HG02642 (cell line): ENCODE data around the gene CAMKMT.
"Not testable (repeated sequence)": the region's sequence is repeated elsewhere in the genome, so short reads cannot be mapped to it uniquely, and the experiment has no call there.

Experiments
- ATAC-seq: cut with Tn5 transposase; IDR thresholded peaks from one replicate; pipeline ENCODE4 v1.9.1; 2021; ENCODE audit warnings: mild to moderate bottlenecking; ENCODE audit not compliant: unreplicated experiment, poor library complexity

The CAMKMT gene

DNA sequence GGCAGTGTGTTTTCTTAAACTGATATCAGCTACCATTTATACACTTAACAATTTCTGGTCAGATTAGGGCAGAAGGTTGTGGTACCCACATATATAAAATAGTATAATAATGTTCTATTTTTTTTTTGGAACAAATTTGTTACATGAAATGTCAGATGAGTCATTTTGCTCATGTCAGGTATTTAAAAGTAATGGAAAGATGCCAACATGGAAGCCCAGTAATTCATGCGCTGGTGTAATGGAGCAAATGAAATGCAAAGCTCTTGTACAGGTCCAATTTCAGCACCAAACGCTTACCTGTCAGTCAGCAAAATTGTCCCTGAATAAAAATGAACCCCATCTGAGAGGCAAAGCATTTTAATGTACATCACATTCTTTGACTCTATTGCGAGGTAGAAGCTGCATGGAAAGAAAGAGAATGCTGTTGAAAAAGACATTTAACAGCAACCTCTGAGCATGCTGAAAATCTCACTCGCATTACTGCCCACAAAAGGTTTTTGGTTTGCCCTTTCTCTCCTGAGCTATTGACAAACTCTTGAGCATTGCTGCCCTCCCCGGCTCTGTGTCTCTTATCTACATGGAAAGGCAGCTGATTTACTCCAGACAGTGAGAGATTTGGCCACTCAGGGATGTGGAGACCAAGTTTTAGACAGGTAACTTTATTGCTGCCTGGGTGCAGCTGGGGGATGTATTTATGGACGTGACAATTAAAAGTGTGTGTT lies 217.5 kb downstream of the CAMKMT start:
- no peak for ATAC-seq

DNA sequence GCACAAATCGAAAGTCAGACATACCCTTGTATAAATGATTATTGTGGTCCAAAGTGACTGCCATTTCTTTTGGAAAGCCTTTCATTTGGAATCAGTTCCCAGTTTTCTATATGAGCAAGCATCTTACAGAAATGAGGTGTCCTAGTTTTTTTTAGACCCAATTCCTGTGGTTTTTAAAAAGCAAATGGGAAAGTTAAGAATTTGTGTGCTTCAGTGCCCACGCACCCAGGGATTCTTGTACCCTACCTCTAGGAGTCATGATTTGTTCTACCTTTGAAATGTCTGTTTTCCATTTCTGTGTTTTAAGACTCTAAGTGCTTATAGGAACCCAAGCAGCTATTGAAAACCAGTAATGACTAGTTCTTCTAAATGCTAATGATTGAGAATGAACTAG lies 218.1 kb downstream of the CAMKMT start:
- ATAC-seq, result no peak

DNA sequence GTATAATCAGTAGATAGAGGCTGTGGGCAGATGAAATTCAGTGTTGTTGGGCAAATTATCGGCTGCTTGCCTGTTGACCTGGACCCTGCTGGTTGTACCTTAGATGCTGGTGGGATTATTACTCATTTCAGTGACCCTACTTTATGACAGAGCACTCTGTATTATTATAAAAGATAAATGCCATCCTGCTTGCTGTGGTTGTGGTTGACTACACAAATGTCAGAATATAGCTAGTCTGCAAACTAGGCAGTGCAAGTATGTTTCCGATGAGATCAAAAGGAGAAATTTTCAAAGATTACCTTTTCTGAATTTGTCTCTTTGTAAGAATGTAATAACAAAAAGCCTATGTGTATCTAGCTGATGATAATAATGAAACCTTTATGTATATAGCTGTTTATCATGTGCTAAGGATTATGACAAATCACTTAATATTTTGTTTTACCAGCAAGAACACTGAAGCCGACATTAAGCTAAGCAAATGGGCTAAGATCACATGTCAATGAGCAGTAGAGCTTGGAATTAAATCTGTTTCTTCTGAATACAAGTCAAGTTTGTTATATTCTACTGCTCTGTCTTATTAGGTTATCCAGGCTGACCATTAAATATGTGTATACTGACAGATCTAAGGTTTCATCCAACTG lies 219.2 kb downstream of the CAMKMT start:
- ATAC-seq, result no peak

DNA sequence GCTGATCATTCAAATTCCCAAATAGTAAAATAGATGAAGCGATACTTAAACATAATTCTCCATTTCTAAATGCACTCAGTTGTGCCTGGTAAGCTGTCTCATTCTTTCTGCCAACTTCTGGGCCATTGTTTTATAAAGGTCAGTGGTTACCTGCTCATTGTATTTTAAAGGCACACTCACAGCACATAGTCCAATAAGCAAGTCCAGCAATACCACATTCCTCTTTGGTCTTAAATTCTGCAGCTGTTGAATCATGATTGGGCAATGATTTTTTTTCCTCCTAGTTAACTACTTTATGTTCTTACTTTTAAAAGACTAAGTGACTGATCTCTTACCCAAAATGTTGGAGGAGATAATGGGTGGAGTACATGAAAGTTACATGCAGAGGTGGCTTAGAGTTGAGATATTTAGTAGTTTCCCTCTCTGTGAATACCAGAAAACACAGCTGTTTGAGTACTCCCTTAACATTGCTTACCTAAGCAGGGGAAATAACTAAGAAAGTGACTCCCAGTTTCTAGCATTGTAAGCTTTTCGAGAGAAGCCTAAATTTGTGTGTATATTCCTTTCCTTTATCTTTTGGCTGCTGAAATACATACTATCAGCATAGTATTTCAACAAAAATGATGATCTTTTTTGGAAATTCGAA lies 220.7 kb downstream of the CAMKMT start:
- no peak for ATAC-seq

DNA sequence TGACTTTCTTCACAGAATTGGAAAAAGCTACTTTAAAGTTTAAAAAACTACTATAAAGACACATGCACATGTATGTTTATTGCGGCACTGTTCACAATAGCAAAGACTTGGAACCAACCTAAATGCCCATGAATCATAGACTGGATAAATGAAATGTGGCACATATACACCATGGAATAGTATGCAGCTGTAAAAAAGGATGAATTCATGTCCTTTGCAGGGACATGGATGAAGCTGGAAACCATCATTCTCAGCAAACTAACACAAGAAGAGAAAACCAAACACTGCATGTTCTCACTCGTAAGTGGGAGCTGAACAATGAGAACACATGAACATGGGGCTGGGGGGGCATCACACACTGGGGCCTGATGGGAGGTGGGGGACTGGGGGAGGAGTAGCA lies 233.9 kb downstream of the CAMKMT start:
- not testable (repeated sequence) for ATAC-seq

DNA sequence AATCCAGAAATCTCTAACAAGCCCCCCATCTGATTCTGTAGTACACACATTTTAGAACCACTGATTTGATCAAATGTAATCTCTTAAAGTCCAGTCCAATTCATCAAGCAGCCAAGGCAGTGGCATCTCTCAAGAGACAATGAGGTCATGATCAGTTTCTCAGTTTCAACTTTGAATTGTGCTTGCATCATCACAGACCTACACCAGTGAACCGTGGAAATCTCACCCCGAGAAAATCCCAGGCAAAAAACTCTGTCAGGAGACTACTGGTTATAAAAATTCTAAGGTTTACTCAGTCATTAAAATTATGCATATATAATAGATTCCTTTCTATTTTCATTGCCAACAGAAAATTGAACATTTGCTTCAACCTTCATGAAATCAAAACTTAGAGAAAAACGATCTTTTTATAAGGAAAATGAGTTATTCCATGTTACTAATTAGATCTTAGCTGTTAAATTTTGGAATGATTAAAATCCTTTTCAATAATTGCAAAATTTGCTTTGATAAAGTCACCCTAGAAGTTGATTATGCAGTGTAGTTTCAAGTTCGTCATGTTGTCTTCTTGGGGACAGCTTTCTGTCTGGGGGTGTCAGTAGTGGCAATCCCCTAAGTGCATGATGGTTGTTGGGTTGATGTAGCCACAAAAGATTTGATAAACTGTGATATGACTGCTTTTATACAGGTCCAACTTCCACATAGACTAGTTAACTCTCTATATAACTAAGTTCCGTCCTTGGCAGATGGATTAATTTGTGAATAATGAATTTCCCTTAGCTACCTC lies 235.0 kb downstream of the CAMKMT start:
- no peak for ATAC-seq

DNA sequence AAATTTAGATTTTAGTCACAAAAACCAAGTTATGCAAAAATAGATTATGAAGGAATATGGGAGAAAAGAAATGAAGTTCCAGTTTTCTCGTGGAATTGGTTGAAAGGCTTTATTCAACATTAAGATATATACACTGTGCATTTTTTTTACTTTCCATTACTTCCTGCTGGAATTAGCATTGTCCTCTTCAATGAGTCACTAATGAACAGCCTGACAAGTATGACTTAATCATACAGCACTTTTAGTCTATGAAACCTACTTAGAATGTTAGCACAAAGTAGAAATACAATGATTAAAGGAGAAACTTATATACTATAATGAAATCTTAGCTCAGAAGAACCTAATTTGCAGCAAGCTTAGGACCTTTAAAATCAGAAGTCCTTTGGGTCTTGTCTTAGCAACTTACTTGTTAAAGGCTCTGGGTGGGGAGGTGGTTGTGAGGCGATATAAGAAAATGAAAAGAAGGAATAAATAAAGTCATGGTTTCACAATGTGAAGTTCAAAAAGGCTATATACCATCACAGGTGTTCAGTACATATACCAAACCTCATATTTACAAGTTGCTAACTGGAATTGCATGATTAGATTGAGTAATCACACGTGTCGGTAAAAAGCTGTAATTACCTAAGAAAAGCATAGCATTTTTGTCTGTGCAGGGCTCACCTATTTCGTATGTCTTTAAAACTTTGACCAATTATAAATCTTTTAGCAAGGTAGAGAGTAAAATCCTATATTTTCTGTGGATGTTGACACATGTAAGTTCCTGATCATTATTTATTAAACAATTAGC lies 236.8 kb downstream of the CAMKMT start:
- no peak for ATAC-seq

DNA sequence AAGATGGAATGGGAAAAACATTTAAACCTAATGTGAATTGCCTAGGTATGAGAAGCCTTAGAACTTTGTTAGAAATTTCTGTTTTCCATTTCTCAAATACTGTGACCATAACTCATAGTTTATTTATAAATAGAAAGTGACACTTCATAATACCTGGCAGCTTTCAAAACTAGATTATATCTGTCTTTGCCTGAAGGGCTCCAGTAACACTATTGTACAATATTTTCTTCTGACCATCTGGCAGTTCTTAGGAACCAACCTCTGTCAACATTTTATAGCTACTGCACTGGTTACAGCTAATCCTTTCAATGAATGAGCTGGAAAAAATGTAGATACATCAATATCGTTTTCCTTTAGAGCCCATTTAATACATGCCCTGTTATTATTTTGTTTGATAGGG lies 237.4 kb downstream of the CAMKMT start:
- no peak for ATAC-seq

DNA sequence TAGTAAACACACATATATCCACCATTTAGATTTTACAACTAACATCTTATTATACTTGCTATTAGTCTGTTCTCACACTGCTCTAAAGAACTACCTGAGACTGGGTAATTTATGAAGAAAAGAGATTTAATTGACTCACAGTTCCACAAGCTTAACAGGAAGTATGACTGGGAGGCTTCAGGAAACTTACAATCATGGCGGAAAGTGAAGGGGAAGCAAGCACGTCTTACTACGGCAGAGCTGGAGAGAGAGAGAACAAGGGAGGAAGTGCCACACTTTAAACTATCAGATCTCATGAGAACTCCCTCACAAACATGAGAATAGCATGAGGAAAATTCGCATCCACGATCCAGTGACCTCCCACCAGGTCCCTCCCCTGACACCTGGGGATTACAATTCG lies 240.7 kb downstream of the CAMKMT start:
- ATAC-seq, result no peak

DNA sequence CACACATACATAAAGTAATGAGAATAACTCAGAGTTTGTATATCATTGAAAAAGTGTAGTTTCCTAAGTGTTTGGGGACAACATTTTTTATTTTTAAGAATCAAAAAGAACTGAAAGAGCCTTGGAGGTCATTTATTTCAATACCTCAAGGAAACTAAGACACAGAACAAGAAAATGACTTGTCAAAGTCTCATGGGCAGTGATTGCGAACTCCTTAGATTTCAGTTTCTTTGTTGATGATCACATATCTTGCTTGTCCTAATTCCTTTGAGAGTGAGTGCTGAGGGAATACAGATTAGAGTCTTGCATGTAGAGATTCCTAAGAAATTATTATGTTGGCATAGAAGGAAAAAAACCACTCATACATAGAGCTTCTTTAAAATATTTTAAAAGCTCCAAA lies 243.8 kb downstream of the CAMKMT start:
- no peak for ATAC-seq

DNA sequence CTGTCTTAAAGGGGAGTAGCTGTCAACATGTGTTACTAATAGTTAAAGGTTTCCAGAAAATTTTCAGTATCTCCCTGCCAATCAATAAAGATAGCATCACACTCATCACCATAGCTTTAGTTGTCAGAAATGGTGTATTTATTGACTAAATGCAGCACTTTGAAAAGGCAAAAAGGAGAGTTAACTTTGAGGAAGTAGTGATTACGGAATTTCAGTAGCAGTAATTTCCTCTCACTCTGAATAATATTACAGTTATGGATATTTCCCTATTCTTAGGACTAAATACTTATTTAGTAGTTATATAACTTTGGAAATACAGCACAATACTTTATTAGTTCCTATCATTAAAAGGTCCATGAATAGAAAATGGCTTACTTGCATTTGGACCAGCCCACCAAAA lies 250.5 kb downstream of the CAMKMT start:
- ATAC-seq, result no peak

DNA sequence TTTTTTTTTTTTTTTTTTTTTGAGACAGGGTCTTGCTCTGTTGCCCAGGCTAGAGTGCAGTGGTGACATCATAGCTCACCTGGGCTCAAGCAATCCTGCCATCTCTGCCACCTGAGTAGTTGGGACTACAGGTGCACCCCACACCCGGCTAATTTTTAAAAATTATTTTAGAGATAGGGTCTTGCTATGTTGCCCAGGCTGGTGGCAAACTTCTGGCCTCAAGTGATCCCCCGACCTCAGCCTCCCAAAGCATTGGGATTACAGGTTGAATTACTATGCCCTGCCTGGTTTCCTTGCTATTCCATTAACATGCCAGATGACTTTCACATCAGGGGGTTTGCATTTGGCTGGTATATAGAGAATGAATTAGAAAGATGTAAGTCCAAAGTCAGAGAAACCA lies 253.2 kb downstream of the CAMKMT start:
- ATAC-seq, result no peak

DNA sequence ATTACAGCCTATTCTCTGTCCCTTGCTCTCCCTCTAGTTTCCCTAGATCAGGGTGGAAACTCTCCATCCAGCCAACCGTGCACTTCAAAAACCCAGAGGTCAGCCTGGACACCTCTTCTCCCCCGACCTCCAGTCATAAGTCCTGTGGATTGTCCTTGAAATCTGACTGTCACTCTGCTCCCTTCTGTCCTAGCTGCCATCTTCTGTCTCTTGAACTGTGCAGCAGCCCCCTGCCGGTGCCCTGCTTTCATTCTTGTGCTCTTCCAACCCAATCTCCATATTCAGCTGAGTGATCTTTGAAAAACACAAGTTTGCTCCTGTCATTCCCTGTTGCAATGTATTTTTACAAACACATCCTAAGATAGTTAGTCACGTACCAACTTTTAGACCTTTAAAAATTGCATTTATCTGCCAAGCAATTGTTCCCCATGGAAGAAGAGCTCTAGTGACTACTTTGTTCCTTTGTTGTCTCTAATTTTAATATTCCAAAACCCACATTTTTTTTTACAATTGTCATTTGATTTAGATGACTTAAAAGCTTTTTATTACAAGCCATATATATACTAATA lies 254.3 kb downstream of the CAMKMT start:
- no peak for ATAC-seq

DNA sequence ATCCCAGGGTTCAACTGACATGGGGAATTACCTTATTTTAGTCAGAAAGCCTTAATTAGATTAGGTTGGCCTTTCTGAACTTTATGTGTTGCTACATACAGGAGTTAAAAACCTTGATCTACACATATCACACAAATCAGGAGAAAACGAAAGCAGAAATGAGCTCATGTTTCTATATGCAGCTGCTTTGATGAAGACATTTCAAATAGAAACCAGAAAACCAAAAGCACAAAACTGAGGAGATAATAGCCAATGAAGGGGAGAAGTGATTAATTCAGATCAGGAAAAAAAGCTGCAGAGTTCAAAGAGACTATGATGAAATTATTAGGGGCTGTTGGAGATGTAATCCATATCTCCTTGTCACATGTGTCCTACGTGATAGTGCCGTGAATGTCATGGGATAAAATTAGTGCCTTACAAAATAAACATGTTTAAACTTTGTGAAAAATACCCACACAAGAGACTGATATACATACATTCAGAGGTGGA lies 255.0 kb downstream of the CAMKMT start:
- ATAC-seq, result no peak

DNA sequence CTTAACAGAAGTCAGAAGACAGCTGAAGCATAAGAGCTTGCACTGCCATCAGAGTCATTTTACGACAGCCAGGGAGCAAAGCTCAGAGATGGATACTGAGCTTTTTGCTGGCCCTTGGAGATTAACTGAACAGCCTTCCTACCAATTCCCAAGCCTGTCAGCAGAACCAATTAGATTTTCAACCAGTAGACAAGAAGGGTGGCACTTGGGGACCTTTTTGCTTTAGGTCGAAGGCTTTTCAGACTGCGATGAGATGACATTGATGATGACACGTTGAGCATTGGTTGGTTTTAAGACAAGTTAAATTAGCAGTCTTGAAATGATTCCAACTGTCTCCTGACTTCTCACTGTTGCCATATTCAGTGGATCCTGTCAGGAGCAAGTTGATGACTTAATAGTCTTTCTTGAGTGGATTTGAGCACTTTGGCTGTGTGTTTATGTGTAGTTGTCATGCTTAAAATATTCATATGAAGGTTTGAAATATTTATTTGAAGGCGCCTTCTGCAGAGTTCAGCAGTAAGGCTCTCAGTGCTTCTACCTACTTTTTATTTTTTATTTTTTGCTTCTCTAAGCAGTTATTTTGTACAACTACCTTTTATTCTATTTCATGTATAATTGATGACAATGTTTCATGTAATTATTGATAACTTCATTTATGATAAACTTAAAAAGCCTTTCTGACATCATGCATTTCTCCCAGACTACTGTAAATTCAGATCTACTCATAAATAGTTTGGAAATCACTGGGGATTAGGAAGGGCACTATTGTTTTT lies 256.7 kb downstream of the CAMKMT start:
- no peak for ATAC-seq

DNA sequence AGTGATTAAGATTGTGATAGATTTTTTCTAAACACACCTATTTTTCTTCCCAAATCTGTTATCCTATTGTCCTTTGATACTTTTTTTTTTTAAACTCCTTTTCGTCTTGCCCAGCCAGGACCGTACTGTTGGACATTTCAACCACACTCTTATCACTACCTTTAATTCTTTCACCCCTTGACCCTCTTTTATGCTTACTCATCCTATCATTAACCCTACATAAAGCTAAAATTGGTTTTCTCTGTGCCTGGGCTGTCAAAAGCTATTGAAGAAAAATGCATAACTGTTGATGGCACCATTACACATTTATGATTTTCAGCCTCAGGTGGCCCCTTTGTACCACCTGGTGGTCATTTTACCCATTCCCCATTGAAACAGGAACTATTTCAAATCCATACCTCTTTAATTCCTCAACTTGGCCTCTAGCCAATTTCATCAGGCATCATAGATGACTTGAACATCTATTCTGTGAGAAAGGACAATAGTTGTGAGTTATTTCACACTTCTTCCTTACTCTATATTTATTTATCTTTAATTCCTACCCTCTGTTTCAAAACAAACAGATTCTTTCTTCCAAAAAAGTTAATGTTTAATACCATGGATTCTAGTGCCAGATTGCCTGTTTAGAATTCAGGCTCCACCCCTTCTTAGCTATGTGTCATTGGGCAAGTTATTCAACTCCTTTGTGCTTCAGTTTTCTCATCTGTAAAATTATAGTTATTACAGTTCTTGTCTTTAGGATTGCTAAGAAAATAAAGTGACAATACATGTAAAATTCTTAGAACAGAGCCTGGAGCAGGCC lies 258.6 kb downstream of the CAMKMT start:
- ATAC-seq, result no peak

DNA sequence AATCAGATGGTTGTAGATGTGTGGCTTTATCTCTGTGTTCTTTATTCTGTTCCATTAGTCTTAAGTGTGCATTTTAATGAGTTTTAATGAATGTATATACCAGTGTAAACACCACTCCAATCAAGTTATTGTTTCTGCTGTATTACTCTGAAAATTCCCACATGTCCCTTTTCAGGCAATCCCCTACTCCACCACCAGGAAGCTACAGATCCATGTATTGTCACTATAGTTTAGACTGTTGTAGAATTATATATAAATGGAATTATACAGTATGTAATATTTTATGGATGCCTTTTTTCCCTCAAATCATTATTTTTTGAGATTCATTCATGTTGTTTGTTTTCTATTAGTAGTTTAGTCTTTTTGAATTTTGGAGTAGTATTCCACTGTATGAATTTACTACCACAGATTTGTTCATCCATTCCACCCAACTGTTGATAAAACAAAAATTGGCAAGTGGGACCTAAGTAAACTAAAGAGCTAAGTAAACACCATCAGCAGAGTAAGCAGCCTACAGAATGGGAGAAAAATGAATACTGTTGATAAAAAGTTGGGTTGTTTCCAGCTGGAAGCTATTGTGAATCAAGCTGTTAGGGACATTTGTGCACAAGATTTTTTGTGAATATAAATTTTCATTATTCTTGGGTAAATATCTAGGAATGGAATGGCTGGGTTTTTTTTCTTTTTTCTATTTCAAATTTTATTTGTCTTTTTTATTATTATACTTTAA lies 262.0 kb downstream of the CAMKMT start:
- ATAC-seq, result no peak

DNA sequence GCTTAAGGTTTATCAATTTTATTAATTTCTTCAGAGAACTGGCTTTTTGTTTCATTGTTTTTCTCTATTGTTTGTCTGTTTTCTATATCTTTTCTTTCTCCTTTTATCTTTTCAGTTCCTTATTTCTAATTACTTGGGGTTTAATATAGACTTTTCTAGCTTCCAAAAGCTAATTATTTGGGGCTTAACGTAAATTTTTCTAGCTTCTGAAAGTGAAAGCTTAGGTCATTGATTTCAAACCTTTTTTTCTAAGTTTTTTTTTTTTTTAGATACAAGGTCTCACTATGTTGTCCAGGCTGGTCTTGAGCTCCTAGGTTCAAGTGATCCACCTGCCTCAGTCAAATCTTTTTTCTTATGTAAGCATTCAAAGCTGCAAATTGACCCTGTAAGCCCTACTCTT lies 266.6 kb downstream of the CAMKMT start:
- no peak for ATAC-seq
